D721Med (cell line): ENCODE results near the gene CDK2.
"Not testable (repeated sequence)": the region's sequence is repeated elsewhere in the genome, so short reads cannot be mapped to it uniquely, and the experiment has no call there.

Experiments
- DNase-seq: peaks from one replicate; pipeline ENCODE4 v3.0.0; 2011; ENCODE audit warnings: low spot score; ENCODE audit not compliant: insufficient read length
- FAIRE-seq: peaks from 2 replicates; lab custom pipeline; 2011; peaks lifted over from hg19 to GRCh38; lab: Jason Lieb, UNC
- TF ChIP-seq, protein P1 (sequence below): IDR thresholded peaks from 2 replicates; pipeline ENCODE4 v1.5.1; 2012; ENCODE audit warnings: mild to moderate bottlenecking, control low read depth; ENCODE audit not compliant: insufficient read depth; ENCODE audit errors: missing control alignments

Gene CDK2

GRCh38 chr12:55966408-55967281, at the start of gene CDK2:
CDK2 (plus strand) TSS chr12:55966830; CDS start chr12:55967009, 179 bp downstream.
- no peak for FAIRE-seq
- TF ChIP-seq, protein P1, sequence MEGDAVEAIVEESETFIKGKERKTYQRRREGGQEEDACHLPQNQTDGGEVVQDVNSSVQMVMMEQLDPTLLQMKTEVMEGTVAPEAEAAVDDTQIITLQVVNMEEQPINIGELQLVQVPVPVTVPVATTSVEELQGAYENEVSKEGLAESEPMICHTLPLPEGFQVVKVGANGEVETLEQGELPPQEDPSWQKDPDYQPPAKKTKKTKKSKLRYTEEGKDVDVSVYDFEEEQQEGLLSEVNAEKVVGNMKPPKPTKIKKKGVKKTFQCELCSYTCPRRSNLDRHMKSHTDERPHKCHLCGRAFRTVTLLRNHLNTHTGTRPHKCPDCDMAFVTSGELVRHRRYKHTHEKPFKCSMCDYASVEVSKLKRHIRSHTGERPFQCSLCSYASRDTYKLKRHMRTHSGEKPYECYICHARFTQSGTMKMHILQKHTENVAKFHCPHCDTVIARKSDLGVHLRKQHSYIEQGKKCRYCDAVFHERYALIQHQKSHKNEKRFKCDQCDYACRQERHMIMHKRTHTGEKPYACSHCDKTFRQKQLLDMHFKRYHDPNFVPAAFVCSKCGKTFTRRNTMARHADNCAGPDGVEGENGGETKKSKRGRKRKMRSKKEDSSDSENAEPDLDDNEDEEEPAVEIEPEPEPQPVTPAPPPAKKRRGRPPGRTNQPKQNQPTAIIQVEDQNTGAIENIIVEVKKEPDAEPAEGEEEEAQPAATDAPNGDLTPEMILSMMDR: no peak
- peak; percentile 86 for DNase-seq

- not testable (repeated sequence) for FAIRE-seq
Observed at GRCh38 chr12:55919032-55919431, 47.6 kb upstream of the CDK2 start.

DNA sequence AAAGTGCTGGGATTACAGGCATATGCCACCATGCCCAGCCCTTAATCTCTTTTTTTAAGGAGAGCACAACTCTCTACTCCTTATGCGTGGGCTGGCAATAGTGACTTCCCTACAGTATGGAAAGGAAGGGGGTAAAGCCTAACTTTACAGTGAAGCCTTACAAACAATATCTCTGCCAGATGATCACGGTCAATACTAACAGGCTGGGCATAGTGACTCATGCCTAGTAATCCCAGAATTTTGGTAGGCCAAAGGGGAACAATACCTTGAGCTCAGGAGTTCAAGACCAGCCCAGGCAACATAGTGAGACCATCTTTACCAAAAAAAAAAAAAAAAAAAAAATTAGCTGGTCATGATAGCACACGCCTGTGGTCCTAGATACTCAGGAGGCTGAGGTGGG, 44.5 kb upstream of the CDK2 start:
- TF ChIP-seq, protein P1: no peak
- no peak for DNase-seq
- FAIRE-seq: no peak

More at GRCh38 chr12:55919032-55919431, 47.6 kb upstream of the CDK2 start:
- not testable (repeated sequence) for DNase-seq

GRCh38 chr12:55923648-55924047, 43.0 kb upstream of the CDK2 start:
- FAIRE-seq, DNase-seq: not testable (repeated sequence)

- FAIRE-seq (no peak), DNase-seq (no peak)
- TF ChIP-seq, protein P1: no peak
Observed at GRCh38 chr12:55925371-55925770, 41.3 kb upstream of the CDK2 start.

GRCh38 chr12:55925870-55926737, 40.5 kb upstream of the CDK2 start:
- TF ChIP-seq, protein P1: no peak
- DNase-seq: no peak
- FAIRE-seq: no peak

DNA sequence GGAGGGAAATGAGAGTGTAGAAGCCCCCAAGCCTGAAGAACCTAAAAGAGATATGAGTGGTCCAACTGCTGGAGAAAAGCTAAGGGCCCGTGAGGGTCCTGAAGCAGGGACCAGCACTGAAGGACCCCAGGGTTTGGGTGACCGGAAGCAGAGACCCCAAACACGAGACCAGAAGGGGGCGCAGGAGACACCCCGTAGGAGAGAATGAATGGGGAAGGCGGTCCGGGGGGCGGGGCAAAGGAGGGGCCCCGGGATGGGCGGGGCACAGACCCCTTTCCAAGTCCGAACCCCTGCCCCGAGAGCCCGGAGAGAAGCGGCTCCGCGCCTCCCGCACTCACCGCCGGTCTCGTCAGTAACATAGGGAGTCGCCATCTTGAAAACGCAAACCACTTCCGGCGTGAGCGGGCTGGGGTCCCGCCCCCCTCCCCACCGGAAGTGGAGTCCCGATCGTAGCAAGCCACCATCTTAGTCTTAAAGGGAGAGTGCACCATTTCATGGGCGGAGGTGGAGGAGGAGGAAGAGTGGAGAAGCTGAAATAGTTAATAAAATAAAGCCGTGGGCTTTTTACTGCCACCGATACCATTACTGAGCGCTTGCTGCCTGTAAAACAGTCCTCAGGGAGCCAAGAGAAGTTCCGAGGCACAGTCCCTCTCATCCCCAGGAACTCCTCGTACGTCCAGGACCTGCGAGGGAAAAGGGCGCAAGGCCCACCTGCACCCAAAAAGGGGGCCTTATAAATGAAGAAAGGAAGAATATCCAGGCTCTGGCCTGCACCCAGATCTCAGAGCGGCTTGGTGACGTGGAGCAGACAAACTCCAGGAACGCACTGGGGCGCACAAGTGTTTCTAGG, 39.7 kb upstream of the CDK2 start:
- TF ChIP-seq, protein P1: peak; percentile 58
- no peak for FAIRE-seq
- peak; percentile 95 for DNase-seq
